ENCODE measurements around the gene STAG1. TPM values are rescaled to one million over a fixed set of nuclear protein-coding genes. Genes with fewer than 3 reads are reported as not detected.
"Not testable (repeated sequence)": the region's sequence is repeated elsewhere in the genome, so short reads cannot be mapped to it uniquely, and the experiment has no call there.

Gene STAG1
- total RNA-seq, 1 donor from 2014 or later, result 18.4 TPM

DNA sequence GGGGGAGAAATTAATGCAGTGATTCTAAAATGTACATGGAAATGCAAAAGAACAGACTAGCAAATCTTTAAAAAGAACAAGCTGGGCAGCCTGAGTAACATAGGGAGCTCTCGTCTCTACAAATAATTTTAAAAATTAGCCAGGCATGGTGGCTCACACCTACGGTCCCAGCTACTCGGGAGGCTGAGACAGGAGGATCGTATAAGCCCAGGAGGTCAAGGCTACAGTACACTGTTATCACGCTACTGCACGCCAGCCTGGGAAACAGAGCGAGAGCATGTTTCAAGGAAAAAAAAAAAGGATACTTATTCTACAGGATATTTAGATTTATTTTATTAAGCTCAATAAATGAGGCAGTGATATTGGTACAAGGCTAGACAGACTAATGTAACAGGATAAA, 40.9 kb downstream of the STAG1 start:
- peaks cover 9% of the 10 kb centered on the region for H3K36me3 ChIP-seq
- intact Hi-C loops (cut with micrococcal nuclease), result no loop called here
- H3K4me1 ChIP-seq, result peaks cover 9% of the 10 kb centered on the region
- TF ChIP-seq, protein P1, sequence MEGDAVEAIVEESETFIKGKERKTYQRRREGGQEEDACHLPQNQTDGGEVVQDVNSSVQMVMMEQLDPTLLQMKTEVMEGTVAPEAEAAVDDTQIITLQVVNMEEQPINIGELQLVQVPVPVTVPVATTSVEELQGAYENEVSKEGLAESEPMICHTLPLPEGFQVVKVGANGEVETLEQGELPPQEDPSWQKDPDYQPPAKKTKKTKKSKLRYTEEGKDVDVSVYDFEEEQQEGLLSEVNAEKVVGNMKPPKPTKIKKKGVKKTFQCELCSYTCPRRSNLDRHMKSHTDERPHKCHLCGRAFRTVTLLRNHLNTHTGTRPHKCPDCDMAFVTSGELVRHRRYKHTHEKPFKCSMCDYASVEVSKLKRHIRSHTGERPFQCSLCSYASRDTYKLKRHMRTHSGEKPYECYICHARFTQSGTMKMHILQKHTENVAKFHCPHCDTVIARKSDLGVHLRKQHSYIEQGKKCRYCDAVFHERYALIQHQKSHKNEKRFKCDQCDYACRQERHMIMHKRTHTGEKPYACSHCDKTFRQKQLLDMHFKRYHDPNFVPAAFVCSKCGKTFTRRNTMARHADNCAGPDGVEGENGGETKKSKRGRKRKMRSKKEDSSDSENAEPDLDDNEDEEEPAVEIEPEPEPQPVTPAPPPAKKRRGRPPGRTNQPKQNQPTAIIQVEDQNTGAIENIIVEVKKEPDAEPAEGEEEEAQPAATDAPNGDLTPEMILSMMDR (IDR thresholded peaks at IDR 0.05; ENCODE audit: borderline replicate concordance), result no peak
- H3K27me3 ChIP-seq (ENCODE audit: low read depth), result no peaks in the 10 kb centered on the region
- H3K9me3 ChIP-seq (replicated peaks), result no peaks in the 10 kb centered on the region
- no peak overlapping the region for H3K27ac ChIP-seq (replicated peaks)
- no peak for DNase-seq
- no peak overlapping the region for H3K4me3 ChIP-seq

DNA sequence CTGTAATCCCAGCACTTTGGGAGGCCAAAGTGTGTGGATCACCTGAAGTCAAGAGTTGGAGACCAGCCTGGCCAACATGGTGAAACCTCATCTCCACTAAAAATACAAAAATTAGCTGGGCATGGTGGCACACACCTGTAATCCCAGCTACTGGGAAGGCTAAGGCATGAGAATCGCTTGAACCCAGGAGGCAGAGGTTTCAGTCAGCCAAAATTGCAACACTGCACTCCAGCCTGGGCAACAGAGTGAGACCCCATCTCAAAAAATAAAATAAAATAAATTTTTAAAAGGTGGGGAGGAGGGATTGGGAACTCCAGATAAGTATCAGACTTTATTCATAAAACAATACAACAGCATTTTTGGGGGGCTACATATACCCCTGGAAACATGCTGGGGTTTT, 42.4 kb downstream of the STAG1 start:
- H3K4me3 ChIP-seq; intact Hi-C loops (cut with micrococcal nuclease); H3K27ac ChIP-seq (replicated peaks); H3K27me3 ChIP-seq (ENCODE audit: low read depth); H3K36me3 ChIP-seq; H3K9me3 ChIP-seq (replicated peaks); DNase-seq: not testable (repeated sequence)
- peaks cover 16% of the 10 kb centered on the region for H3K4me1 ChIP-seq

DNA sequence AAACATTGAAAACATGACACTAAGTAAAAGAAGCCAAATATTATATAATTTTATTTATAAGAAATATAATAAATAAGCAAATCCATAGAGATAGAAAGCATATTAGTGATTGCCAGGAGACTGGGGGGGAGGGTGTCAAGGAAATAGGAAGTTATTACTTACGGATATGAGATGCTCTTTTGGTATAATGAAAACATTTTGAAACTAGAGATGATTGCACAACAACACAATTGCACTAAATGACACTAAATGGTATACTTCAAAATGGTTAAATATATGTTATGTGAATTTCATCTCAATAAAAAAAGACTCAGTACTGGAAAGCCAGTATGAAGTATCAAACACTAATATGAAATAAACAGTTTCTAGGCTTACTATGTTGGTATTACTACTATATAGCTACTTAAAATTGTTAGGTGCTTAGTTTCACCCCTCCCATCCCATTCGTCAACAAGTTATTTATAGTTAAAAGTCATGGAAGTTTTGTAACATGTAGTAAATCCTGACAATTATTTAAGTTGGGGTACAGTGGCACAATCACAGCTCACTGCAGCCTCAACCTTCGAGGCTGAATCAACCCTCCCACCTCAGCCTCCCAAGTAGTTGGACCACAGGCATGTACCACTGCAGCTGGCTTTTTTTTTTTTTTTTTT, 43.7 kb downstream of the STAG1 start:
- Histone ChIP-seq H3K4me3 (no peak overlapping the region), H3K9me3 (replicated peaks) (no peaks in the 10 kb centered on the region), H3K4me1 (peaks cover 16% of the 10 kb centered on the region), H3K27ac (replicated peaks) (no peak overlapping the region), H3K36me3 (peaks cover 9% of the 10 kb centered on the region), H3K27me3 (ENCODE audit: low read depth) (no peaks in the 10 kb centered on the region)
- intact Hi-C loops (cut with micrococcal nuclease), result no loop called here
- TF ChIP-seq, protein P1 (IDR thresholded peaks at IDR 0.05; ENCODE audit: borderline replicate concordance), result no peak
- DNase-seq, result no peak

DNA sequence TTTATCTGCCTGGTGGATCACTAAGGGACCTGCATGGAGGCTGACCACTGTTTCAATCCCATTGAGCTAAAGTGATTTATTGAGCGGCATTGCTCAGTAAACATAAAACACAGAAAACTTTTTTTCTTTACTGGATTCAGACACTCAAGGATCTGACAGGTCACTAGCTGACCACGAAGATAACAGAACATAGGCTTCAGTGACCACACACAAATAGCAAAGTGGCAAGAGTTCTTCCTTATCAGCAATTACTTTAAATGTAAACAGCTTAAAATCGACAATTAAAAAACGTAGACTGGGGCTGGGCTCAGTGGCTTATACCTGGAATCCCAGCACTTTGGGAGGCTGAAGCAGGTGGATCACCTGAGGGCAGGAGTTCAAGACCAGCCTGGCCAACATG, 48.7 kb downstream of the STAG1 start:
- Histone ChIP-seq H3K4me1 (peaks cover 23% of the 10 kb centered on the region), H3K27ac (replicated peaks) (no peak overlapping the region), H3K36me3 (no peaks in the 10 kb centered on the region), H3K27me3 (ENCODE audit: low read depth) (no peaks in the 10 kb centered on the region), H3K9me3 (replicated peaks) (no peaks in the 10 kb centered on the region), H3K4me3 (no peak overlapping the region)
- DNase-seq, result no peak
- intact Hi-C loops (cut with micrococcal nuclease), result no loop called here
- TF ChIP-seq, protein P1 (IDR thresholded peaks at IDR 0.05; ENCODE audit: borderline replicate concordance), result no peak

DNA sequence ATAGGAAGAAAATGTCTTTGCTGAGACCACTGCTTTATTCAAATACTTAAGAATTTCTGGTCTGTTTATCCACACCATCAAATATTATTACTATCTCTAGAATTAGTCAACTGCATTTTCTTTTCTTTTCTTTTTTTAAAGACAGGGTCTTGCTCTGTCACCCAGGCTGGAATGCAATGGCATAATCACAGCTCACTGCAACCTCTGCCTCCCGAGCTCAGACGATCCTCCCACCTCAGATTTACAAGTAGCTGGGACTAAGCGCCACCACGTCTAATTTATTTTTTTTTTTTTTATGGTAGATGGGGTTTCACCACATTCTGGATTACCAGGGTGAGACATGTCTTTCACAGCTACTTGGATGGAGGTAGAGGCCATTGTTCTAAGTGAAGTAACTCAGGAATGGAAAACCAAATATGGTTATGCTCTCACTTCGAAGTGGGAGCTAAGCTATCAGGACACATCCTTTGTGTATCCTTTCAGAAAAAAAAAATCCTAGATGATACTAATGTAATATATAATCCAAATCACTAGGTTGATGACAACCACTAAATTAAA, 52.8 kb downstream of the STAG1 start:
- H3K4me1 ChIP-seq, result peaks cover 25% of the 10 kb centered on the region
- DNase-seq, result no peak
- no peak overlapping the region for H3K27ac ChIP-seq (replicated peaks)
- H3K9me3 ChIP-seq (replicated peaks), result peaks cover 6% of the 10 kb centered on the region
- TF ChIP-seq, protein P1 (IDR thresholded peaks at IDR 0.05; ENCODE audit: borderline replicate concordance), result no peak
- intact Hi-C loops (cut with micrococcal nuclease), result no loop called here
- peaks cover 6% of the 10 kb centered on the region for H3K36me3 ChIP-seq
- no peak overlapping the region for H3K4me3 ChIP-seq
- no peaks in the 10 kb centered on the region for H3K27me3 ChIP-seq (ENCODE audit: low read depth)

DNA sequence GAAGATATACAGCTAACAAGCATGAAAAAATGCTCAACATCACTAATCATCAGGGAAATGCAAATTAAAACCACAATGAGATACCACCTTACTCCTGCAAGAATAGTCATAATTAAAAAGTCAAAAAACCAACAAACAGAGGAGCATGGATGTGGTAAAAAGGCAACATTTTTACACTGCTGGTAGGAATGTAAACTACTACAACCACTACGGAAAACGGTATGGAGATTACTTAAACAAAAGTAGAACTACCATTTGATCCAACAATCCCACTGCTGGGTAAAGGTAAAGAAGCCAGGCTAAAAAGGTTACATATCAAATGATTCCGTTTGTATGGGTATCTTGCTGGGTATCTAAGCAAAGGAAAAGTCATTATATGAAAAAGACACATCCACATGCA, 53.8 kb downstream of the STAG1 start:
- Histone ChIP-seq H3K4me1 (peaks cover 30% of the 10 kb centered on the region), H3K9me3 (replicated peaks) (peaks cover 6% of the 10 kb centered on the region), H3K4me3 (no peak overlapping the region), H3K27me3 (ENCODE audit: low read depth) (no peaks in the 10 kb centered on the region), H3K27ac (replicated peaks) (no peak overlapping the region), H3K36me3 (peaks cover 6% of the 10 kb centered on the region)
- intact Hi-C loops (cut with micrococcal nuclease), result no loop called here
- no peak for DNase-seq
- TF ChIP-seq, protein P1 (IDR thresholded peaks at IDR 0.05; ENCODE audit: borderline replicate concordance), result no peak
